ENCODE results near the gene EIF3D. TPM values are rescaled to one million over a fixed set of nuclear protein-coding genes. Genes with fewer than 3 reads are reported as not detected.

Gene EIF3D
- total and polyA plus RNA-seq, 2 of the 13 experiments (the other 11 are each of a cell fraction or from before 2014, with no cell fraction given) = 118 to 274 TPM

DNA sequence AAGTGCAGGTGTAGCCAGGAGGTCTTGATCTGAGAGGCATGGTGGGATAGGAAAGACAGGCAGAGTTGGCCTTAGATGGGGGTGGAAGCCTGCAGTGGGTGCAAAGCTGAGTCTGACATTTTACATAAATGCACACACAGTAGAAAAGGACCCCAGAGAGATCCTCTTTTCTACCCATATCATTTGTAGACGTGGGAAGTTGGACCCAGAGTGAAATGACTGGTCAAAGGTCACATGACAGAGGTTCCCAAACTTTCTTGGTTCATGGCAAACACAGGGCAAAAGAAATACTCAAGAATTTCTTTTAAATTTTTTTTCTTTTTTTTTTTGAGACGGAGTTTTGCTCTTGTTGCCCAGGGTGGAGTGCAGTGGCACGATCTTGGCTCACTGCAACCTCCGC is 16.0 kb downstream of the EIF3D start (continued):
- TF ChIP-seq ZNF891 (CRISPR knock-in tag; IDR thresholded peaks at IDR 0.05) = no peak
- no peak for TF ChIP-seq ZZZ3 (CRISPR knock-in tag; IDR thresholded peaks at IDR 0.05; ENCODE audit: borderline replicate concordance)
- no peak for TF ChIP-seq GLI4 (CRISPR knock-in tag; IDR thresholded peaks at IDR 0.05; ENCODE audit: borderline replicate concordance)
- TF ChIP-seq, protein P1, sequence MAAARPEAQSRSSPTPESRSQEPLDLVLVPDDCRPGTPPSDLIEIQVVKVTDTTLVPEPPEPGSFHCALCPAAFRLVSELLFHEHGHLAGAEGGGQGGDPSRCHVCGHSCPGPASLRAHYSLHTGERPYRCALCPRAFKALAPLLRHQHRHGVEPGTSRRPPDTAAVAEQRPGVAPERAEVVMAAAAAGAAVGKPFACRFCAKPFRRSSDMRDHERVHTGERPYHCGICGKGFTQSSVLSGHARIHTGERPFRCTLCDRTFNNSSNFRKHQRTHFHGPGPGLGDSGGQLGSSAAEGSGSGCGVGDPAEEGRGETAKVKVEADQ (CRISPR knock-in tag; IDR thresholded peaks at IDR 0.05; ENCODE audit: borderline replicate concordance) = no peak
- TF ChIP-seq FOXO4 (CRISPR knock-in tag; conservative IDR thresholded peaks at IDR 0.05) = no peak

DNA sequence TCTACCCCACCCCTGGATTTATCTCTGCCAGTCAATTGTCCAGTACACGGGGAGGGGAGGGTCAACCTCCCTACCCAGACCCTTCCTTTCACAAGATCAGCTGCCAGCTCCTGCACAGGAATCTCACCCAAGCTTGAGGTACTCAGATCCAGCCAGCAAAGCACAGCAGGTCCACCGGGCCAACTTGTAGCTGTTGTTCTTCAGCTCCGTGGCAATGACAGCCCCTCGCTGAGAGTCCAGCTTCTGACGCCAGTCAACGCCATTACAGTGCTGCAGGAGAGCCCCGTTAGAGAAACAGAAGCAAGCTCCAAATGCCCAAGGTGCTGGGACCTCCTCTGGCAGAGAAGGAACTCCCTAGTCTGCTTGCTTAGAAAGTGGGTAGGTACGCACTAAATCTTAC is 16.6 kb downstream of the EIF3D start:
- ChIA-PET CTCF (ENCODE audit: low intra/inter-chr PET ratio, low total read pairs) (no interaction called here), POLR2A (interaction anchor here (3.4 kb wide), 1 partner anchor 17 kb away, joined by 18 read pairs; the partner anchor contains the start of gene EIF3D)
- no peak overlapping the region for H2AFZ ChIP-seq (ENCODE audit: low read length)
- no peak overlapping the region for H3K4me3 ChIP-seq (replicated peaks in 1 of 3; ENCODE audit: insufficient read depth in 1 of 3, low read depth in 2 of 3, low read length in 3 of 3)
- intact Hi-C loops (cut with micrococcal nuclease; ENCODE audit: unreplicated experiment) (no loop called here), in situ Hi-C loops (cut with HindIII; ENCODE audit: extremely low pct_ligation_motif_present, low pct_unique_long_range_greater_than_20kb) (no loop called here)
- H3K36me3 ChIP-seq (replicated peaks in 1 of 2; ENCODE audit: control insufficient read depth in 1 of 2, insufficient read depth in 2 of 2, low read length in 2 of 2) = peaks cover 33 to 65% of the 10 kb centered on the region in 2 experiments
- H3K9me3 ChIP-seq (ENCODE audit: low read length) = no peaks in the 10 kb centered on the region
- DNase-seq (ENCODE audit: low spot score) = no peak
- FAIRE-seq = no peak
- BruUV-seq (replicated peaks) = no TSS peak
- peaks cover 5% of the 10 kb centered on the region for H3K4me1 ChIP-seq (ENCODE audit: insufficient read depth, low read length)
- no peaks in the 10 kb centered on the region for H3K79me2 ChIP-seq (ENCODE audit: insufficient read depth, low read length)
- H3K4me2 ChIP-seq (ENCODE audit: low read depth, low read length) = no peak overlapping the region
- 91% methylated on average over 2 of the region's 8 CpGs for WGBS (ENCODE audit: low lambda C conversion rate)
- 0 out of 2 replicates have a peak, but pooled peaks cover 2% of the 10 kb centered on the region for H4K20me1 ChIP-seq (ENCODE audit: insufficient read depth, low read length)
- no peak overlapping the region for H3K9ac ChIP-seq (ENCODE audit: insufficient read depth, low read depth, low read length)
- no peak for ATAC-seq
- no peaks in the 10 kb centered on the region for H3K27me3 ChIP-seq (ENCODE audit: control insufficient read depth in 1 of 2, insufficient read depth in 2 of 2, low read length in 2 of 2)
- H3K27ac ChIP-seq (ENCODE audit: extremely low read length, insufficient read depth, low read length) = no peak overlapping the region
- TF ChIP-seq ZNF3 (CRISPR knock-in tag; IDR thresholded peaks at IDR 0.05) (no peak), SNAI1 (CRISPR knock-in tag; IDR thresholded peaks at IDR 0.05; ENCODE audit: borderline replicate concordance) (no peak), SP5 (CRISPR knock-in tag; IDR thresholded peaks at IDR 0.05; ENCODE audit: borderline replicate concordance, low read depth) (no peak), ZNF12 (CRISPR knock-in tag; IDR thresholded peaks at IDR 0.05) (no peak), CENPX (CRISPR knock-in tag; IDR thresholded peaks at IDR 0.05) (no peak), ZNF343 (CRISPR knock-in tag; IDR thresholded peaks at IDR 0.05) (no peak), ARID2 (CRISPR knock-in tag; IDR thresholded peaks at IDR 0.05; ENCODE audit: borderline replicate concordance) (no peak), ZNF253 (CRISPR knock-in tag; IDR thresholded peaks at IDR 0.05; ENCODE audit: borderline replicate concordance) (no peak), ZFYVE20 (CRISPR knock-in tag; IDR thresholded peaks at IDR 0.05; ENCODE audit: borderline replicate concordance, low read depth) (no peak), FOSL2 (CRISPR knock-in tag; IDR thresholded peaks at IDR 0.05) (no peak), ZNF782 (CRISPR knock-in tag; IDR thresholded peaks at IDR 0.05; ENCODE audit: borderline replicate concordance) (no peak), TFDP1 (CRISPR knock-in tag; IDR thresholded peaks at IDR 0.05; ENCODE audit: borderline replicate concordance) (no peak)
- TF ChIP-seq, protein P2, sequence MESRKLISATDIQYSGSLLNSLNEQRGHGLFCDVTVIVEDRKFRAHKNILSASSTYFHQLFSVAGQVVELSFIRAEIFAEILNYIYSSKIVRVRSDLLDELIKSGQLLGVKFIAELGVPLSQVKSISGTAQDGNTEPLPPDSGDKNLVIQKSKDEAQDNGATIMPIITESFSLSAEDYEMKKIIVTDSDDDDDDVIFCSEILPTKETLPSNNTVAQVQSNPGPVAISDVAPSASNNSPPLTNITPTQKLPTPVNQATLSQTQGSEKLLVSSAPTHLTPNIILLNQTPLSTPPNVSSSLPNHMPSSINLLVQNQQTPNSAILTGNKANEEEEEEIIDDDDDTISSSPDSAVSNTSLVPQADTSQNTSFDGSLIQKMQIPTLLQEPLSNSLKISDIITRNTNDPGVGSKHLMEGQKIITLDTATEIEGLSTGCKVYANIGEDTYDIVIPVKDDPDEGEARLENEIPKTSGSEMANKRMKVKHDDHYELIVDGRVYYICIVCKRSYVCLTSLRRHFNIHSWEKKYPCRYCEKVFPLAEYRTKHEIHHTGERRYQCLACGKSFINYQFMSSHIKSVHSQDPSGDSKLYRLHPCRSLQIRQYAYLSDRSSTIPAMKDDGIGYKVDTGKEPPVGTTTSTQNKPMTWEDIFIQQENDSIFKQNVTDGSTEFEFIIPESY (CRISPR knock-in tag; IDR thresholded peaks at IDR 0.05) = no peak
- TF ChIP-seq, protein P3, sequence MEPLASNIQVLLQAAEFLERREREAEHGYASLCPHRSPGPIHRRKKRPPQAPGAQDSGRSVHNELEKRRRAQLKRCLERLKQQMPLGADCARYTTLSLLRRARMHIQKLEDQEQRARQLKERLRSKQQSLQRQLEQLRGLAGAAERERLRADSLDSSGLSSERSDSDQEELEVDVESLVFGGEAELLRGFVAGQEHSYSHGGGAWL (CRISPR knock-in tag; IDR thresholded peaks at IDR 0.05) = no peak
